NCI-H1048 (cell line): ENCODE measurements around the gene MLEC.

Source experiments
- DNase-seq: peaks from one replicate; lab custom pipeline; 2025; lab: John Stamatoyannopoulos, UW

MLEC gene

GRCh38 chr12:120748242-120748641 lies 61.3 kb downstream of the MLEC start:
- DNase-seq = no peak

GRCh38 chr12:120749256-120749655 lies 62.3 kb downstream of the MLEC start:
- DNase-seq = no peak

- DNase-seq = no peak
Observed at GRCh38 chr12:120750806-120751205, 63.9 kb downstream of the MLEC start.

- DNase-seq = no peak
Observed at GRCh38 chr12:120751389-120751788, 64.4 kb downstream of the MLEC start.
